GM12878 (cell line): ENCODE data around the gene DGCR8. TPM values are rescaled to one million over a fixed set of nuclear protein-coding genes. Genes with fewer than 3 reads are reported as not detected.

Source experiments
- ATAC-seq: fragments of 200-7000 bp; cut with Tn5 transposase; 3 replicates; pipeline ENCODE4 v1.9.1; 2020; ENCODE audit warnings: mild to moderate bottlenecking, moderate library complexity
- BruUV-seq: library from RNA; stranded (reverse); fragments of 400-500 nt; replicated peaks from 2 replicates; lab custom pipeline; 2021; lab: Mats Ljungman, UMichigan
- CTCF ChIA-PET: fragments of 300-600 bp; sonication (Branson Sonifier 250); formaldehyde crosslinking; extraction: SDS; loops from one replicate; lab custom pipeline; 2021; ENCODE audit warnings: inconsistent platforms; lab: Yijun Ruan, JAX
- POLR2A ChIA-PET: fragments of 350-600 bp; formaldehyde crosslinking; extraction: SDS; loops from one replicate; lab custom pipeline; 2021; ENCODE audit warnings: inconsistent platforms; lab: Charles Lee
- RAD21 ChIA-PET: fragments of 300-600 bp; sonication (Branson Sonifier 250); formaldehyde crosslinking; loops from one replicate; lab custom pipeline; 2023; ENCODE audit warnings: antibody characterized with exemption; ENCODE audit not compliant: unreplicated experiment; lab: Charles Lee
- SMC1A ChIA-PET: fragments of 300-600 bp; sonication (Branson Sonifier 250); formaldehyde crosslinking; loops from one replicate; lab custom pipeline; 2023; ENCODE audit not compliant: unreplicated experiment, uncharacterized antibody; lab: Charles Lee
- DNase-seq: peaks from one replicate; pipeline ENCODE4 v3.0.0-alpha.2; 2011; ENCODE audit warnings: low read depth, low spot score
- FAIRE-seq: peaks from 3 replicates; lab custom pipeline; 2011; peaks lifted over from hg19 to GRCh38; lab: Jason Lieb, UNC
- H2AFZ ChIP-seq: 2 replicates; pipeline ENCODE4 v1.6.0; 2011; ENCODE audit warnings: low read depth, low read length, control low read depth; ENCODE audit not compliant: control insufficient read depth
- H3K27ac ChIP-seq: 2 replicates; pipeline ENCODE4 v1.5.1; 2011; ENCODE audit warnings: control low read depth; ENCODE audit not compliant: control insufficient read depth, insufficient read depth
- H3K27me3 ChIP-seq, 2 experiments: replicated peaks in 1 of 2; 2 replicates each; pipeline versions ENCODE4 v1.6.0 to v1.6.1; 2011; ENCODE audit warnings: low read length in 1 of 2; ENCODE audit not compliant: control insufficient read depth in 2 of 2, insufficient read depth in 2 of 2
- H3K36me3 ChIP-seq, 2 experiments: 2 replicates each; pipeline ENCODE4 v1.5.1; 2011; ENCODE audit warnings: low read length in 1 of 2; ENCODE audit not compliant: control insufficient read depth in 2 of 2, insufficient read depth in 2 of 2
- H3K4me1 ChIP-seq: 2 replicates; pipeline ENCODE4 v1.6.1; 2011; ENCODE audit warnings: mild to moderate bottlenecking, low read length, moderate library complexity, mixed read lengths; ENCODE audit not compliant: control insufficient read depth, insufficient read depth
- H3K4me2 ChIP-seq: 2 replicates; pipeline ENCODE4 v1.6.0; 2011; ENCODE audit warnings: control low read depth; ENCODE audit not compliant: control insufficient read depth, insufficient read depth
- H3K4me3 ChIP-seq: fragments of 200-600 bp; sonication (generic); 2 replicates; pipeline ENCODE4 v1.5.1; 2016
- H3K79me2 ChIP-seq: 2 replicates; pipeline ENCODE4 v1.6.0; 2011; ENCODE audit warnings: low read length; ENCODE audit not compliant: control insufficient read depth, insufficient read depth
- H3K9ac ChIP-seq: 2 replicates; pipeline ENCODE4 v1.8.0; 2011; ENCODE audit warnings: low read length, control low read depth, mixed read lengths; ENCODE audit not compliant: control insufficient read depth, insufficient read depth
- H3K9me3 ChIP-seq: replicated peaks from 3 replicates; pipeline ENCODE4 v1.5.1; 2011; ENCODE audit warnings: mild to moderate bottlenecking, low read length; ENCODE audit not compliant: control insufficient read depth, insufficient read depth
- H4K20me1 ChIP-seq: 2 replicates; pipeline ENCODE4 v1.6.0; 2011; ENCODE audit not compliant: control insufficient read depth, insufficient read depth
- CBFB ChIP-seq: IDR thresholded peaks from 2 replicates; pipeline ENCODE4 v1.6.1; 2016; ENCODE audit warnings: antibody characterized with exemption, low read depth
- EED ChIP-seq: sonication (generic); IDR thresholded peaks from 2 replicates; pipeline ENCODE4 v1.6.1; 2016; ENCODE audit warnings: antibody characterized with exemption, low read depth
- ESRRA ChIP-seq: IDR thresholded peaks from 2 replicates; pipeline ENCODE4 v1.6.1; 2012; ENCODE audit warnings: mild to moderate bottlenecking, low read length, improper control_type of control experiment
- NBN ChIP-seq: fragments of 450-650 bp; IDR thresholded peaks from 2 replicates; pipeline ENCODE4 v1.6.1; 2016
- POLR2A ChIP-seq: IDR thresholded peaks from 2 replicates; pipeline ENCODE4 v1.6.1; 2011; ENCODE audit warnings: low read depth, mild to moderate bottlenecking, low read length
- WGBS: methylation state at CpG from one replicate; pipeline ENCODE4 v1.1.6; 2016; ENCODE audit warnings: low lambda C conversion rate; ENCODE audit not compliant: insufficient replicate concordance, insufficient coverage; ENCODE audit errors: missing lambda C conversion rate; 5-methylcytosine and 5-hydroxymethylcytosine counted together
- in situ Hi-C: fragments of 300-500 bp; cut with MboI; formaldehyde crosslinking; loops from 9 replicates; pipeline ENCODE4 v1.14.3; 2018; ENCODE audit warnings: mixed read lengths
- intact Hi-C: fragments of 100-400 bp; cut with micrococcal nuclease; formaldehyde crosslinking; loops from one replicate; pipeline ENCODE4 v1.14.2; 2022; ENCODE audit not compliant: unreplicated experiment
- polyA plus RNA-seq, 11 experiments: library from polyadenylated mRNA; depleted of rRNA in 4 of 11; unstranded in 6 of 11; stranded (reverse) in 5 of 11; fragments of >200 nt; fragmentation: Nextera tagmentation in 4 of 11; fragmentation: Illumina TruSeq in 1 of 11; extraction: Ambion mirVana in 4 of 11; extraction: Trizol in 1 of 11; gene quantifications; 1 replicate in 1 of 11; 2 replicates in 10 of 11; pipeline versions ENCODE4 v1.2.1 to v1.2.3, GENCODE V29; 2011 to 2016; ENCODE audit warnings: inconsistent platforms in 2 of 11, missing spikeins in 2 of 11, low read depth in 1 of 11
- total RNA-seq, 4 experiments: library from RNA; depleted of rRNA in 3 of 4; stranded (reverse); fragments of >200 nt in 3 of 4; fragmentation: Illumina TruSeq in 1 of 4; extraction: Trizol in 1 of 4; gene quantifications; 2 replicates each; pipeline versions ENCODE4 v1.2.1 to v1.2.3, GENCODE V29; 2013 to 2021
- TF ChIP-seq, protein P1 (sequence below): fragments of 450-650 bp; IDR thresholded peaks from 2 replicates; pipeline ENCODE4 v1.6.1; 2017; ENCODE audit warnings: mild to moderate bottlenecking

Gene DGCR8
- total and polyA plus RNA-seq, 10 of the 15 experiments (the other 5 are each of a cell fraction or from before 2014, with no cell fraction given), result 1.2 to 35.1 (median 17.2) TPM

- in situ Hi-C loops, result no loop called here
- H3K9ac ChIP-seq, result no peak overlapping the region
- intact Hi-C loops, result no loop called here
Observed at GRCh38 chr22:20125201-20126174, 45.4 kb downstream of the DGCR8 start.

More at GRCh38 chr22:20125201-20126174, 45.4 kb downstream of the DGCR8 start:
- H3K36me3 ChIP-seq, result peaks cover 27 to 37% of the 10 kb centered on the region in 2 experiments; a peak in 3 of 4 replicates
- FAIRE-seq (no peak), ATAC-seq (no peak), DNase-seq (no peak)
- TF ChIP-seq, protein P1, sequence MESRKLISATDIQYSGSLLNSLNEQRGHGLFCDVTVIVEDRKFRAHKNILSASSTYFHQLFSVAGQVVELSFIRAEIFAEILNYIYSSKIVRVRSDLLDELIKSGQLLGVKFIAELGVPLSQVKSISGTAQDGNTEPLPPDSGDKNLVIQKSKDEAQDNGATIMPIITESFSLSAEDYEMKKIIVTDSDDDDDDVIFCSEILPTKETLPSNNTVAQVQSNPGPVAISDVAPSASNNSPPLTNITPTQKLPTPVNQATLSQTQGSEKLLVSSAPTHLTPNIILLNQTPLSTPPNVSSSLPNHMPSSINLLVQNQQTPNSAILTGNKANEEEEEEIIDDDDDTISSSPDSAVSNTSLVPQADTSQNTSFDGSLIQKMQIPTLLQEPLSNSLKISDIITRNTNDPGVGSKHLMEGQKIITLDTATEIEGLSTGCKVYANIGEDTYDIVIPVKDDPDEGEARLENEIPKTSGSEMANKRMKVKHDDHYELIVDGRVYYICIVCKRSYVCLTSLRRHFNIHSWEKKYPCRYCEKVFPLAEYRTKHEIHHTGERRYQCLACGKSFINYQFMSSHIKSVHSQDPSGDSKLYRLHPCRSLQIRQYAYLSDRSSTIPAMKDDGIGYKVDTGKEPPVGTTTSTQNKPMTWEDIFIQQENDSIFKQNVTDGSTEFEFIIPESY, result no peak
- TF ChIP-seq EED (no peak), ESRRA (no peak), CBFB (no peak), NBN (no peak), POLR2A (peak; percentile 24)
- H3K27me3 ChIP-seq, result no peaks in the 10 kb centered on the region
- no peak overlapping the region for H3K27ac ChIP-seq
- ChIA-PET CTCF (interaction anchor here (0.7 kb wide), 1 partner anchor 154 kb away, joined by 3 read pairs; no protein-coding TSS in a partner anchor), RAD21 (no interaction called here), SMC1A (no interaction called here), POLR2A (no interaction called here)
- H3K9me3 ChIP-seq, result no peaks in the 10 kb centered on the region
- H3K4me2 ChIP-seq, result no peak overlapping the region
- H4K20me1 ChIP-seq, result no peaks in the 10 kb centered on the region
- WGBS, result 91% methylated on average over 31 of the region's 32 CpGs
- H3K4me3 ChIP-seq, result no peak overlapping the region
- H3K79me2 ChIP-seq, result peaks cover 20% of the 10 kb centered on the region
- BruUV-seq, result no TSS peak
- no peak overlapping the region for H2AFZ ChIP-seq
- peaks cover under 1% of the 10 kb centered on the region; the same call in 1 of the 2 replicates for H3K4me1 ChIP-seq
